GM12891 (cell line): ENCODE measurements around the gene ZNF385A.
A peak's percentile ranks its signal among the peaks of the same experiment; 100 is the strongest.

Experiments used
- DNase-seq: peaks from one replicate; pipeline ENCODE4 v3.0.0; 2011; ENCODE audit warnings: low spot score; ENCODE audit not compliant: insufficient read length
- FAIRE-seq: peaks from 2 replicates; lab custom pipeline; 2011; peaks lifted over from hg19 to GRCh38; lab: Jason Lieb, UNC
- PAX5 ChIP-seq: IDR thresholded peaks from 2 replicates; pipeline ENCODE4 v1.6.1; 2011; ENCODE audit warnings: low read length, moderate library complexity, mild to moderate bottlenecking; ENCODE audit not compliant: insufficient read depth, severe bottlenecking
- POLR2A ChIP-seq: IDR thresholded peaks from 2 replicates; pipeline ENCODE4 v1.6.1; 2011; ENCODE audit warnings: low read depth, low read length, control low read depth
- POLR2AphosphoS5 ChIP-seq: IDR thresholded peaks from 2 replicates; pipeline ENCODE4 v1.6.1; 2011; ENCODE audit warnings: low read depth, low read length, control low read depth
- POU2F2 ChIP-seq: IDR thresholded peaks from 2 replicates; pipeline ENCODE4 v1.6.1; 2011; ENCODE audit warnings: low read depth, mild to moderate bottlenecking, control low read depth, low read length, moderate library complexity
- SPI1 ChIP-seq: IDR thresholded peaks from 2 replicates; pipeline ENCODE4 v1.6.1; 2011; ENCODE audit warnings: low read depth, low read length, control low read depth
- TAF1 ChIP-seq: IDR thresholded peaks from 2 replicates; pipeline ENCODE4 v1.6.1; 2011; ENCODE audit warnings: low read depth, low read length, control low read depth

ZNF385A gene

GRCh38 chr12:54393207-54393609 lies 8.7 kb upstream of the ZNF385A start:
- FAIRE-seq (no peak), DNase-seq (no peak)
- TF ChIP-seq POLR2AphosphoS5 (no peak), POLR2A (no peak), PAX5 (no peak), POU2F2 (no peak), SPI1 (no peak), TAF1 (no peak)

DNA sequence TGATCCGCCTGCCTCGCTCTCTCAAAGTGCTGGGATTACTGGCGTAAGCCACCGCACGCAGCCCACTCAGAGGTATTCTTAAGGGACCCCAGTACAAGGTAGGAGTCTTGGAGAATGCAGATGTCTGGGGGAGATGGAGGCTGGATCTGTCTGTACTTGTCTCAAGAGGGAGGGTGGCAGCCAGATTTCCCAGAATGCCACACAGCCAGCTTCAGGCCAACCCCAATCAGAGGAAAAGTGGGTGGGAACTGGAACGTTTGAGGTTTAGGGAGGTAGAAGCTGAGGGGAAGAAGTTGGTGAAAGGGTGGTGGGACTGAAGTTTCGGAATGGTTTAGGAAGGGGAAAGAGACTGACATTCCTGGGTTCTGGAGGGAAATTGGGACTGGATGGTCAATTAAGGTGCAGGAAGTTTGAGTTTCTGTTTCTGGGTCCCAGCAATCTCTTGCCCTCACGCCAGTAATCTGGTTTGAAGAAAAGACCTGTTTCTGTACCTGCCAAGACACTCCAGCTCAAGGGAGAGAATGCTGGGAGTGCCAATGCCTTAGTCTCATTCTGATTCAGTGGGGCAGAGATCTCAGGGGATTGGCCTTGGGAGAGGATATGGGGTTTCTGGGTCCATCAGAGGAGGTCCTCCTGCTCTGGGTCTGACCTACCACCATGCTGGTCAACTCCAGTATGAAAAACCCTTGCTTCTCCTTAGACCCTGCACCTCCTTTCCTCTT lies 8.1 kb upstream of the ZNF385A start:
- TF ChIP-seq POLR2AphosphoS5 (no peak), POU2F2 (no peak), TAF1 (no peak), PAX5 (no peak), SPI1 (no peak), POLR2A (no peak)
- no peak for FAIRE-seq
- no peak for DNase-seq

DNA sequence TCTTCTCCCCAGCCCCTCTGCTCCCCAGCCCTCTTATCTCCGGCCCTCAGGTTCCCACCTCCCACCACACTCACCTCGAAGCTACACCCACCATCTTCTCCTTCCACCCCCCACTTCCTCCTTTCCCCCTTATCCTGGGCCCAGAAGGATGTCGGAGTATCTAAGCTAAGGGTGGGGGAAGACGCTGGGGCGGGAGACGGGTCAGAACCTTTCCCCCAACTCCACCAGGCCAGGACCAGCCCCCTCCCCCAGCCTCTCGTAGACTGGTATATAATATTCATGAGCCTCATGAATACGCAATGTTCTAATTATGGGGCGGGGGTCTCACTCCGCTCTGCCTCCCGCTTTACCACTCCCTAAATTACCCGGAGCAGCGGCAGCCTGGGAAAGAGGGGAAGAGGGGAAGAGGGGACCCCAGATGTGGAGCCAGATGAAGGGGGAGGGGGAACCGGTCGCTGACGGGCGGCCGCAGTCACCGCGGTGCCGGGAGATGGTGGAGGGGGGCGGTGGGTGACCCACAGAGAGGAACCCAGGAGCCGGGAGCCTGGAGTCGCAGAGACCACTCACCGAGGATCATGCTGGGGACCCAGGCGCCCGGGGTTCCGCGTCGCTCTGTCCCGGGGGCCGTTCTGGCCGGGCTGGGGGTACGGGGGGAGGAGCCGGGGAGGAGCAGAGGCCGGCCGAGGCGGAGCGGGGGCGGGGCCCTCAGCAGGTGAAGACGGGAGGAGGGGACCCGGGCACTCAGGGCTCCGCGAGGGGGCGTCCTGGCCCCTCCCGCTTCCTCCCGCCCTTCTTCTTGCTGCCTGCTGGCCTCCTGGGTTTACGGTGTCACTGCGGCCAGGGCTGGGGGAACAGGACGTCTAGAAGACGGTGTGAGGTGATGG lies 6.4 kb upstream of the ZNF385A start:
- peak; percentile 14; the same call in 1 of the 2 replicates for TF ChIP-seq SPI1
- no peak for TF ChIP-seq TAF1
- peak; percentile 88 for DNase-seq
- FAIRE-seq: no peak

- FAIRE-seq: no peak
- DNase-seq: no peak
- no peak for TF ChIP-seq TAF1
- TF ChIP-seq PAX5: no peak
- no peak for TF ChIP-seq POLR2A
- no peak for TF ChIP-seq POLR2AphosphoS5
- TF ChIP-seq SPI1: no peak
- no peak for TF ChIP-seq POU2F2
Measured at GRCh38 chr12:54390176-54390667, 5.7 kb upstream of the ZNF385A start.

DNA sequence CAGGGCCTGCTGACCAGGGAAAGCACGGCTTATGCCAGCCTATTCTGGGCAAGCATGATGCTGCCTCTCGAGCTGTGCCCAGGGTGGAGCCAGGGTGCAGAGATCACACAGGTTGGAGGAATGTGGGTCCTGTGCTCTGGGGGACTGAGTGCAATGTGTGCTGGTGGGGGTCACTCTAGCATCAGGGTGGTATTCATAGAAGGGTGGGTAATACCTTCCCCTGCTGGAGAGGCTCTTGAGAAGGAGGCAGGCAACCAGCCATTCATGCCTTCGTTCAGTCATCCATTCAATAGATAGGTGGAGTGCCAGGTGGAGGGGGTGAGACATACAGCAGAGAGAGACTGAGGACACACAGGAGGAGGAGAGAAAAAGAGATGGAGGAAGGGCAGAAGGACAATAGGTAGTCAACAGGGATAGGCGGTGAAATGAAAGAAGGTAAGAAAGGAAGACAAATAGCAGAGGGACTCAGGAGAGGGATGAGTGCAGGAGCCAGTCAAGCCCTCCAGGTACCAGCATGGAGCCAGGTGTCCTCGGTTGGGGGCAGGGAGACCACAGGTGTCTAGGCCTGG lies 5.2 kb upstream of the ZNF385A start:
- FAIRE-seq (no peak), DNase-seq (no peak)
- no peak for TF ChIP-seq TAF1
- no peak for TF ChIP-seq POLR2A
- no peak for TF ChIP-seq PAX5

GRCh38 chr12:54389134-54389508 lies 4.6 kb upstream of the ZNF385A start:
- no peak for TF ChIP-seq SPI1
- TF ChIP-seq POU2F2: no peak
- no peak for TF ChIP-seq POLR2A
- no peak for TF ChIP-seq POLR2AphosphoS5
- TF ChIP-seq PAX5: no peak
- TF ChIP-seq TAF1: no peak
- FAIRE-seq: no peak
- DNase-seq: no peak

DNA sequence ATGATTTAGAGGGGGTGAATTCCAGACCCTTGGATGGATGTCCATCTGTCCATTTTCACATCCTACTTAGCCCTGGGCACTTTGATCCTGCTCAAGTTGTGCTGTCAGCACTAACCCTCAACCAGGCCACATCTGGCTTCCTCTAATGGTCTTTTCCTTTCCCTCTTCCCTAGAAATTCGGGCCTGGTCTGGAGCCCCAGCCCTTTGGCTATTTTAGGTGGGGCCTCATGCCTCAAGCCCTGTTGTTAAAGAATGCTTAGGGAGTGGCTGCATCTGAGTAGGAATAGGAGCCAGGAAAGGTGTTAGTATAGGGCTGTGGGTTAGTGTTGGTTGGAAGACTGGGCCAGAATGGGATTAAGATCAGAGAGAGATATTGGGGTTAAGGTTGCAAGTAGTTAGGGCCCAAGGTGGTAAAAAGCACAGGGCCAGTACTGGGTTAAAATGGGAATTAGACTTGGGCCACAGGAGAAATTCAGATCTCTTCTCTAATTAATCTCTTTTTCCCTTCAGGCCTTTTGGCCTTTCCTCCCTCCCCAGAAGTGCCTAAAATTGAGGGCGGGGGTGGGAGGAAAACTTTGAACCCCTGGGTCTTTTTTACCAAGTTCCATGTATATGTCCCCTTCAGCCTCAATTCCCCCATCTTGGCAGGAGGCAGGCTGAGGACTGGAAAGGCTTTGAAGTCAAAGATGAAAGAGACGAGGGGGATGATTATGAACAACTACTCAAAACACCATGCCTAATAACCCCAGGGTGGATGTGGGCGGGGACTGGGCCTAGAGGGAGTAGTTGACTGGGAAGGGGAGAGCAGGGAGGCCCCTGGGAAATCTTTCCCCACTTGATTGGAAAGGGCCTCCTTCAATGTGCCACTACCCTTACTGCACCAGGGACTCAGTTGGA lies 4.0 kb upstream of the ZNF385A start:
- no peak for FAIRE-seq
- no peak for TF ChIP-seq TAF1
- no peak for TF ChIP-seq POLR2A
- TF ChIP-seq POLR2AphosphoS5: no peak
- no peak for TF ChIP-seq PAX5
- no peak for TF ChIP-seq SPI1
- TF ChIP-seq POU2F2: no peak
- DNase-seq: no peak

- no peak for FAIRE-seq
- TF ChIP-seq POLR2AphosphoS5: no peak
- no peak for TF ChIP-seq POLR2A
- no peak for TF ChIP-seq POU2F2
- TF ChIP-seq SPI1: no peak
- no peak for TF ChIP-seq TAF1
- no peak for TF ChIP-seq PAX5
- no peak for DNase-seq
Measured at GRCh38 chr12:54387114-54387467, 2.6 kb upstream of the ZNF385A start.

DNA sequence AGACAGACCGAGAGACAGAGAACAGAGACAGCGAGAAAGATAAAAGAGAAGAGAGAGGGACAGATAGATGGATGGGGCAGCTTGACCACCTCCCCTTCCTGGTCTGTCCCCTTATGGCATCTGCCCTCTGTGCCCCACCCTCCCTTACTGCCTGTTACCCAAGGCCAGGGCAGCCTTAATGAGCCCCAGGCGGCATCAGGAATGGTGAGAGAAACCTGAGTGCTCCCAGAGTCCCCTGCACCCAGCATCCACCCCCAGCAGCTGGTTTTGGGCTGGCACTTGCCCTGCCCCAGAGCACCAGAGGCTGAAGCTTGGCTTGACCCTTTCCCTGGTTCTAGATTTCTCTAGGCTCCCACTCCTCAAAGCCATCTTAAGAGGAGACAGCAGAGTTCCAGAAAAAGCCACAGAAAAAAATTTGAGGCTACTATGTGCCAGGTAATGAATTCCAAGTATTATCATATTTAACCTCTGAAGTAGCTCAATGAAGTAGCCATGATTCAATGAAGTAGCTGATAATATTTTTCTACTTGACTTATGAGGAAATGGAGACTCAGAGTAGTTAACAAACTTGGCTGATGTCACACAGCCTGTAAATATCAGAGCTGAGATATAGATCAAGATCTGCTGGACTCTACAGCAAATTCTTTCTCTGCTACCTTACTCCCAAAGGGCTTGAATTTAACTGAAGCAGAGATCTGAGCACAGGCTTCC lies 2.0 kb upstream of the ZNF385A start:
- TF ChIP-seq PAX5: no peak
- TF ChIP-seq POLR2AphosphoS5: no peak
- TF ChIP-seq TAF1: no peak
- no peak for TF ChIP-seq POLR2A
- no peak for TF ChIP-seq POU2F2
- DNase-seq: no peak
- FAIRE-seq: no peak
